GM04504 (cell line): ENCODE data around the gene ATL3.
"Not testable (repeated sequence)": the region's sequence is repeated elsewhere in the genome, so short reads cannot be mapped to it uniquely, and the experiment has no call there.

Experiments used
- DNase-seq: peaks from one replicate; pipeline ENCODE4 v3.0.0-alpha.2; 2012; ENCODE audit warnings: low read depth

Gene ATL3

DNA sequence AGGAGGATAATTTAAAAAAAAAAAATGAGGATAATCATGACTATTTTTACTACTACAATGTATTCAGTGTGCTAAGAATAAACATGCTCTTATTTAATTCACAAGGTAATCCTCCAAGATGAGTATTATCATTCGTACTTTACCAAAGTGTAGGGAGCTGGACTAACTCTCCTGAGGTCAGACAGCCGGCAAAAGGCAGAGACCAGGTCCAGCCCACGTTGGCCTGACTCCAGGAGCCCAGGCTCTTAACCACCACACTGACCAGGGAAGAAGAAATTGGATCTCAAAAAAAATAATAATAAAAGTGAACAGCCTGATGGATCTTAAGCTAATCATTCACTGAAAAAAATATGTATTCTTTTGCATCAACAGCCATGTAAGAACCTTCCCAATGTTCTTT is 82.2 kb downstream of the ATL3 start:
- DNase-seq: no peak

- no peak for DNase-seq
Observed at GRCh38 chr11:63586451-63587166, 84.6 kb downstream of the ATL3 start.

- no peak for DNase-seq
Observed at GRCh38 chr11:63583357-63583677, 87.9 kb downstream of the ATL3 start.

GRCh38 chr11:63581224-63581623 is 90.0 kb downstream of the ATL3 start:
- DNase-seq: not testable (repeated sequence)

- DNase-seq: not testable (repeated sequence)
Observed at GRCh38 chr11:63578882-63579281, 92.3 kb downstream of the ATL3 start.

- DNase-seq: no peak
Observed at GRCh38 chr11:63574856-63575602, 96.1 kb downstream of the ATL3 start.
